Epithelial cell of prostate (primary cell): Measurements from ENCODE around the gene ENOX1.
"Not testable (repeated sequence)": the region's sequence is repeated elsewhere in the genome, so short reads cannot be mapped to it uniquely, and the experiment has no call there.

Source experiments
- DNase-seq: peaks from one replicate; pipeline ENCODE4 v3.0.0-alpha.2; 2011; ENCODE audit warnings: low read depth, low spot score
- H3K27ac ChIP-seq: fragments of 450-650 bp; 2 replicates; pipeline ENCODE4 v1.5.1; 2017; ENCODE audit warnings: mild to moderate bottlenecking

ENOX1 gene

DNA sequence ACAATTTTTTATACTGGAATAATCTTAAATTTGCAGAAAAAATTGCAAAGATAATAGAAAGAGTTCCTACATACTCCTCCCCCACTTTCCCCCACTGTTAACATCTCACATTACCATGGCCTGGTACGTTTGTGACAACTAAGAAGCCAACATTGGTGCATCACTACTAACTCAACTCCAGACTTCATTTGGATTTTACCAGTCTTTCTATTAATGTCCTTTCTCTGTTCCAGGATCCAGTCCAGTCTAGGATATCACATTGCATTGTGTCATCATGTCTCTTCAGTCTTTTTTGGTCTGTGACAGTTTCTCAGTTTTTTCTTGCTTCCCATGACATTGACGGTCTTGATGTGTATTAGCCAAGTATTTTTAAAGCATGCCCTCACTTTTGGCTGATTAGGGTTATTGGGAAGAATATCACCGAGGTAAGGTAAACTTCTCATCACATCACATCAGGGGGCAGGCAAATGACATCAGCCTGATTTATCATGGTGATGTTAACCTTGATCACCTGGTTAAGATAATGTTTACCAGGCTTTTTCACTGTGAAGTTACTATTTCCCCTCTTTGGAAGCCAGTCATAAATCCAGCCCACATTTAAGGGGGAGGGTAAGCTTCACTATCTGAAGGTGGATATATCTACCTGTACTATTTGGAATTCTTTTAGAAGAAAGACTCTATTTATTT, 322.1 kb downstream of the ENOX1 start:
- no peak overlapping the region for H3K27ac ChIP-seq
- DNase-seq: no peak

DNA sequence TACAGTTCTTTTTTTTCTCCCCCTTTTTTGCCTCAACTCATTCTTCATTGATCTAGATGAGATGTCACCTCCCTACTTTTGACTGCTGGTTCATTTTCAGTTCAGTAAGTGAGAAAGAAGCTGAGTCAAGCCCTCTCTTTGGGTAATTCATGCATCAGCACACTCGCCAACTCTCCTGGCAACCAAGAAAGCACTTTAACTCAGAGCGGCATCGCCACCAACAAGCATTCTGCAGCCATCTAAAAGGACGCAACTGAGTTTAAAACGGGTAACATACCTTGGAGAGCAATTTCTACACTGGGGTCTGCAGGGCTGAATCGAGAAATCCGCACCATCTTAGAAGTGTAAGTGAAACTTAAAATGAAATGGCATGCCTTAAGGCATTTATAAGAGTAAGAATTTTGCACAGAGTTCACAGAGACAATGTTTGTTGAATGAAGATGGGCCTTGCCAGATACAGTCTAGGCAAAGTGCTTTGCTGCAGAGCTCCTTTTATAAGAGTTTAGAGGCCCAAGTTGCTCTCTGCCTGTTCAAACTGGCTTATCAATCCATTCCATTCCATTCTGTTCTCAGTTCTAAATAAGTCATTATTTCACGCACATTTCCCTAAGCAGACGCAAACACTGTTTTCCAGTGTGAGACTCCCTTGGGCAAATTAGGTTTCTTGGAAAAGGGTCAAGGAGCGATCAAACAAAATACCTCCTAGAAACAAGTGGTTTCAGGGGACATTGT, 338.0 kb downstream of the ENOX1 start:
- no peak for DNase-seq
- no peak overlapping the region for H3K27ac ChIP-seq

GRCh38 chr13:43446126-43446525, 340.6 kb downstream of the ENOX1 start:
- no peak for DNase-seq
- no peak overlapping the region for H3K27ac ChIP-seq

DNA sequence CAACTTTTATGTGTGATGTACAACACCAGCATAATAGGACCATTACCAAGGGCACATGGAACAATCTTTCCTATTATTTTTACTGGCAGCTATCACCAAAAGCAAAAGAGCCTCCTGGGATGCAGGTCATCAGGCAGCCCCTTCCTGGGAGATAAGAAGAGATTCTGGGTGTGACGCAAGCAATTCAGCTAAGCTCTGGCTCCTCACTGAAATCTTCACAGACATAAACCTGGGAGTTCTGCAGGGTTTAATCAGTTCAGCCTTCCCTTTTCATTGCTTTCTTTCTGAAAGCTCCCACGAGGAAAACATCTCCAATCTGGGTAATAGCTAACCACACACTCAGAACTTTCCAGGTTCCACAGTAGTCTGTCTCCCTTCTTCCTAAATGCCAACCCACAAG, 341.1 kb downstream of the ENOX1 start:
- no peak overlapping the region for H3K27ac ChIP-seq
- no peak for DNase-seq

GRCh38 chr13:43444081-43444480, 342.7 kb downstream of the ENOX1 start:
- no peak for DNase-seq

GRCh38 chr13:43441899-43442499, 344.8 kb downstream of the ENOX1 start:
- no peak for DNase-seq
- no peak overlapping the region for H3K27ac ChIP-seq

More at GRCh38 chr13:43444081-43444480, 342.7 kb downstream of the ENOX1 start:
- H3K27ac ChIP-seq: no peak overlapping the region

DNA sequence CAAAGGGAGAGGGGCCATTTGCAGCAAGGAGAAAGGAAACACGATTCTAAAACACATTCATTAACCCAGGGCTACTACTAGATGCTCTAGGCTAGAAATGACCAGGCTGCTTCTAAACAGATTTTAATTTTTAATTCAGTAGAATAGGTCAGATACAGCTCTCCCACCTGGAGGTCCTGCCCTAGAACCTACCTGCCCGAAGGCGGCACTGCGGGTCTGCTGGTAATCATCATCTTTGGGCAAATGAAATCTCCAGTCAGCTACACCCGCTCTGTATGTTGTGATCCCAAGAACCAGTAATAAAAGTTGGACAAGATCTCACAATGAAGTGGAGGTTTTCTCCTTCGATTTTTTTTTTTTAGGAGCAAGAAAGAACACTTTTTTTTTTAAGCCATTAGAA, 345.3 kb downstream of the ENOX1 start:
- no peak for DNase-seq
- no peak overlapping the region for H3K27ac ChIP-seq

GRCh38 chr13:43434191-43434590, 352.6 kb downstream of the ENOX1 start:
- no peak for DNase-seq
- no peak overlapping the region for H3K27ac ChIP-seq

- no peak overlapping the region for H3K27ac ChIP-seq
- no peak for DNase-seq
Observed at GRCh38 chr13:43433691-43434141, 353.1 kb downstream of the ENOX1 start.

GRCh38 chr13:43432958-43433357, 353.8 kb downstream of the ENOX1 start:
- H3K27ac ChIP-seq: no peak overlapping the region
- no peak for DNase-seq

DNA sequence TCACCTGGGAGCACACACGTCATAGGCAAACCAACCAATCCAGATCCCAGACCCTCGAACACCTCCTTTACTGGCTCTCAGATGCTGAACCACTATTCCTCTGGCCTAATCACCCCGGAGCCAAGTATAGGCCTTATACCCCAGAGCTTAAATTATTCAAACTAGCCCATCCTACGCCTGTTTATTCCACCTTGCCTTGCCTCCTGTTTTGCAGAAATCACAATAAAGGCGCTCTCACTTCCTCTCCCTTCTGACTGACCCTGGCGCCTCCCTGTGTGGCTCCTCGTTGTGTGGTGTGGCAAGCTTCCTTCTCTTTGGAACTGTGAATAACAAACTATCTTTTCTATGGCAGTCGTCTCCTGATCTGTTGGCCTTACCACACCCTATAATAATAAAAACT, 354.9 kb downstream of the ENOX1 start:
- no peak overlapping the region for H3K27ac ChIP-seq
- no peak for DNase-seq

DNA sequence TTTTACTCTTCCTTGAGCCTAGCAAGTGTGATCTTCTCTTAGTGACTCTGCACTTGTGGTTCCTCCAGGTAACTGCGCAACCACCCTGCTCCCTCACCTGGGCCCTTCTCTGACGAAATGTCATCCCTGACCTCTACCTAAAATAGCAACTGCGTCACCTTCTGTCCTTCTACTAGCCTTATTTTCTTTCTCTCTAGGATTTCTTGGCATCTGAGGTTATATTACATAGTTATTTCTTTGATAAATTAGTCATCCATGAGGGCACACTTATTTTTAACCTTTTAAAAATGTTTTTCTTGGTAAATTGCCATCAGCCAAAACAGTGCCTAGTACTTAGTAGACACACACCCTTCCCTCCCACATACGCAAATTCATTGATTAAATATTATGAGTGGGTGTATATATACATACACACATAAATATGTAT, 355.5 kb downstream of the ENOX1 start:
- no peak overlapping the region for H3K27ac ChIP-seq
- DNase-seq: no peak

DNA sequence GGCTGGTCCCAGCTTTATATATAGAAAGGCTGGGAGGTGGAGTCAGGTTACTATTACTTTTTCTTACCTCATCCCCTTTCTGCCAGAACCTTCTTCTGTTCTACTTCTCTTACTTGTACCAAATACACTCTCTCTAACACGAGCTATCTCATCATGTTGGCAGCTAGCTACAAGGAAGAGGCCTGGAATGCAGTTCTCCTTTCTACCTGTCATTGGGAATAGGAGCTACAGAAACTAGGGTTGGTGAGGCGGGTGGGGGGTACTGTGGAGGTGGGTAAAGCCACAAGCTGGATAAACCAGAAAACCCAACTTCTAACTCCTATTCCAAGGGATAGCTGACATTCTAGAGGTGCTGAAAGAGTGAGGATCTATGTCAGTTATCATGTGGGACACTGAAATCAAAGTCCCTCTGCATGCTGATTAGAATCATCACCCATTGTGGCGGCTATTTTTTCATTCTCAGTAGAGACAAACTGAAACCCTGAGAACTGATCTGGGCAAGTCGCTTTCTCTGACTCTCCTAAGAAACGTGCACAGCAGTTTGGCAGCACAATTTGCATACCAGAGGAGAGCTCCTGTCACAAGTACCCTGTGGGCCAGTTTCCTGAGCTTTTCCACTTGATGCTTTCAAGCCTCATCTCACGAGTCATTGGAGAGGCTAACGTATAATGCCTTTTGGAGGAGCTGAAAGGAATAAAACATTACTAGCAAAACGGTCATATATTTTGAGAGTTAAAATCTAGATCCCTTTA, 358.1 kb downstream of the ENOX1 start:
- DNase-seq: no peak
- no peak overlapping the region for H3K27ac ChIP-seq

DNA sequence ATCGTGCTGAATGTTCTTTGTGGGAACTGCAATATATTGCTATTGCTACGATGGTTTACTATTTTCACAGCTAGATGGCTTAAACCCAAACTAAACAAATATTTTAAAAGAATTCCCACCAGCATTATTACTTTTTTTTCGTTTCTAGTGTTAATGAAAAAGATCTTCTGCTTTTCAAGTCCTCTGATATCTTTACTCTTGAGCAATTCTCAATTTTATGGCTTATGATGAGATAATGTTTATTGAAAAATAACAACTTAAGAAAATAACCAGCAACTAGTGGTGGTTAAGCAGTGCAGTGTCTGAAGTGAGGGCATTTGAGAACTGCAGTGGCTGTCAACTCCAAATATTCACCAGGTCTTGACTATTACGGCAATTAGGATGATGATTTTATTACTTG, 360.4 kb downstream of the ENOX1 start:
- H3K27ac ChIP-seq: no peak overlapping the region
- DNase-seq: no peak

GRCh38 chr13:43425234-43425633, 361.5 kb downstream of the ENOX1 start:
- no peak overlapping the region for H3K27ac ChIP-seq
- no peak for DNase-seq

DNA sequence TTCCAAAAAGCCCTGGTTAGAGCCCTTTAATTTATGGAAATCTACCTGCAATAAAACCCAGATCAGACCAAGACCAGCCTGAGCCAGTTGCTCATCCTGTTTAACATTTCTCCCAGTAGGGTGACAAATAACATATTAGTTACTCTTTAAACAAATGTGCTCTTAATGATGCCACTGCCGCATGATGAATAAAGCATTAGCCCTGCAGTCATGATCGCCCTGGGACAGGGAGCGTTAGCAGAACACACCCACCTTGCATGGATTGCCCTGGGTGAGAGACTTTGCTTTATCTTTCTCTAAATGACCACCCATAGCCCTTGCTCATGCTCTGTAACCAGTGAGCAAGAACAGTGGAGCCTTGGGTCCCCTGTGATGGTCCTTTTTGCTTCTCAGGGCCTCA, 362.4 kb downstream of the ENOX1 start:
- DNase-seq: no peak
- H3K27ac ChIP-seq: no peak overlapping the region

GRCh38 chr13:43422116-43422515, 364.7 kb downstream of the ENOX1 start:
- DNase-seq: no peak
- no peak overlapping the region for H3K27ac ChIP-seq

DNA sequence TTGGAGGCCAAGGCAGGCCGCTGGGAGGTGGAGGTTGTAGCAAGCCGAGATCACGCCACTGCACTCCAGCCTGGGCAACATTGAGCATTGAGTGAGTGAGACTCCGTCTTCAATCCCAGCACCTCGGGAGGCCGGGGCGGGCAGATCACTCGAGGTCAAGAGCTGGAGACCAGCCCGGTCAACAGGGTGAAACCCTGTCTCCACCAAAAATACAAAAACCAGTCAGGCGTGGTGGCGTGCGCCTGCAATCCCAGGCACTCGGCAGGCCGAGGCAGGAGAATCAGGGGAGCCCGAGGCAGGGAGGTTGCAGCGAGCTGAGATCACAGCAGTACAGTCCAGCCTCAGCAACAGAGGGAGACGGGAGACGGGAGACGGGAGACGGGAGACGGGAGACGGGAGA, 369.9 kb downstream of the ENOX1 start:
- not testable (repeated sequence) for H3K27ac ChIP-seq, DNase-seq

- DNase-seq, H3K27ac ChIP-seq: not testable (repeated sequence)
Observed at GRCh38 chr13:43416408-43416807, 370.4 kb downstream of the ENOX1 start.

DNA sequence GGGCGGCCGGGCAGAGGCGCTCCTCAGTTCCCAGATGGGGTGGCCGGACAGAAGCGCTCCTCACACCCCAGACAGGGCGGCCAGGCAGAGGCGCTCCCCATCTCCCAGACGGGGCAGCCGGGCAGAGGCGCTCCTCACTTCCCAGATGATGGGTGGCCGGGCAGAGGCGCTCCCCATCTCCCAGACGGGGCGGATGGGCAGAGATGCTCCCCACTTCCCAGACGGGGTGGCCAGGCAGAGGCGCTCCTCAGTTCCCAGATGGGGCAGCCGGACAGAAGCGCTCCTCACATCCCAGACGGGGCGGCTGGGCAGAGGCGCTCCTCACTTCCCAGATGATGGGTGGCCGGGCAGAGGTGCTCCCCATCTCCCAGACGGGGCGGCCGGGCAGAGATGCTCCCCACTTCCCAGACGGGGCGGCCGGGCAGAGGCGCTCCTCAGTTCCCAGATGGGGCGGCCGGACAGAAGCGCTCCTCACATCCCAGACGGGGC, 370.8 kb downstream of the ENOX1 start:
- not testable (repeated sequence) for H3K27ac ChIP-seq, DNase-seq
